VCaP (cell line): ENCODE measurements around the gene SLC1A2.

Experiments used
- H3K27ac ChIP-seq: fragments of 450-650 bp; 2 replicates; pipeline ENCODE4 v1.5.1; 2017
- TF ChIP-seq, protein P1 (sequence below): fragments of 450-650 bp; conservative IDR thresholded peaks from 2 replicates; pipeline ENCODE4 v1.5.1; 2017; ENCODE audit warnings: mild to moderate bottlenecking, moderate library complexity

The SLC1A2 gene

GRCh38 chr11:35347173-35347878 is 72.0 kb downstream of the SLC1A2 start:
- TF ChIP-seq, protein P1, sequence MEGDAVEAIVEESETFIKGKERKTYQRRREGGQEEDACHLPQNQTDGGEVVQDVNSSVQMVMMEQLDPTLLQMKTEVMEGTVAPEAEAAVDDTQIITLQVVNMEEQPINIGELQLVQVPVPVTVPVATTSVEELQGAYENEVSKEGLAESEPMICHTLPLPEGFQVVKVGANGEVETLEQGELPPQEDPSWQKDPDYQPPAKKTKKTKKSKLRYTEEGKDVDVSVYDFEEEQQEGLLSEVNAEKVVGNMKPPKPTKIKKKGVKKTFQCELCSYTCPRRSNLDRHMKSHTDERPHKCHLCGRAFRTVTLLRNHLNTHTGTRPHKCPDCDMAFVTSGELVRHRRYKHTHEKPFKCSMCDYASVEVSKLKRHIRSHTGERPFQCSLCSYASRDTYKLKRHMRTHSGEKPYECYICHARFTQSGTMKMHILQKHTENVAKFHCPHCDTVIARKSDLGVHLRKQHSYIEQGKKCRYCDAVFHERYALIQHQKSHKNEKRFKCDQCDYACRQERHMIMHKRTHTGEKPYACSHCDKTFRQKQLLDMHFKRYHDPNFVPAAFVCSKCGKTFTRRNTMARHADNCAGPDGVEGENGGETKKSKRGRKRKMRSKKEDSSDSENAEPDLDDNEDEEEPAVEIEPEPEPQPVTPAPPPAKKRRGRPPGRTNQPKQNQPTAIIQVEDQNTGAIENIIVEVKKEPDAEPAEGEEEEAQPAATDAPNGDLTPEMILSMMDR = no peak
- H3K27ac ChIP-seq = no peak overlapping the region

DNA sequence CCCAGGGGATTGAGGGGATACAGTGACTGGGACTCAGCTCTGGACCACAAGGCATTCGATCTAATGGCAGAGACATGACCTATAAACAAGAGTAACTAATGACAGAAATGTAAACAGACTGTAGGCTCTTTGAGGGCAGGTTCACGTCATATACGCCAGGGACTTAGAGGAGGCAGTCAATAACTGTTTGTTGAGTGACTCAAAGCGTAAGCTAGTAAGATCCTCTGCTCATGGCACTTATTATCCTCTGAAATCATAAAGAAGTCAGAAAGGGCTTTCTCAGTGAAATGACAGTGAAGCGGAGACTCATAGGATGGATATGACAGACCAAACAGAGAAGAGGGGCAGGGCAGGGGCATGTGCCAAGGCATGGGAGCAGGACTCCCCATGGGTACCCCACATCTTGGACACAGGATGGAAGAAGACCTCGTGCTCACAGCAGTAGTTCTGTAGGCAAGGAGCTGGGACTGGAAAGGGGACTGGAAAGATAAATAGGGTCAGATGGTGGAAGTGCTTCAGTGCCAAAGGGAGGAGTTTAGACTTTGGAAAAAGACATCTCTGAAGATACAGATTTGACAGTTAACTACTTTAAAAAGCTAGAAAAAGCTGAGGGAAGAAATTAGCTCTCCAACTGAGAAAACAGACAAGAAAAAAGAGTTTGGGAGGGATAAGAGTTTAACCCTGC is 72.7 kb downstream of the SLC1A2 start:
- TF ChIP-seq, protein P1 = no peak
- H3K27ac ChIP-seq = no peak overlapping the region

GRCh38 chr11:35344681-35345574 is 74.4 kb downstream of the SLC1A2 start:
- no peak overlapping the region for H3K27ac ChIP-seq
- TF ChIP-seq, protein P1 = no peak

- H3K27ac ChIP-seq = no peak overlapping the region
- TF ChIP-seq, protein P1 = no peak
Observed at GRCh38 chr11:35343033-35343598, 76.2 kb downstream of the SLC1A2 start.

DNA sequence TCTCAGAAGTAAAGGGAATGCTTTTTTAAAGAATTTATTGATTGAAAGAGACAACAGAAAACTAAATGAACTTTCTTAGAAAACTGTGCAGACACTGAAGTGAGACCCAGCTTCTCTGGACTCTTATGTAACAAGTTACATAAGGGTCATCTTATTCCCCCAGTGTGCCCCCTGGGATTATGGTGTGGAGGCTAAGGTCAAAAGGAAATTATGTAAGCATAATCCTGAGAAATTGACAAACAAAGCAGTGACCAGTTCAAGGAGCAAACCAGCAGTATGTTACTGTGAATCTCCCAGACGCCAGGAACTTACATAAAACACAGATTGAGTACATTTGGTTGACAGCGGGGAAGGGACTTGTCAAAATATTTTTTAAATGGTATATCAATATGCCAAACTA is 78.6 kb downstream of the SLC1A2 start:
- TF ChIP-seq, protein P1 = no peak
- no peak overlapping the region for H3K27ac ChIP-seq

DNA sequence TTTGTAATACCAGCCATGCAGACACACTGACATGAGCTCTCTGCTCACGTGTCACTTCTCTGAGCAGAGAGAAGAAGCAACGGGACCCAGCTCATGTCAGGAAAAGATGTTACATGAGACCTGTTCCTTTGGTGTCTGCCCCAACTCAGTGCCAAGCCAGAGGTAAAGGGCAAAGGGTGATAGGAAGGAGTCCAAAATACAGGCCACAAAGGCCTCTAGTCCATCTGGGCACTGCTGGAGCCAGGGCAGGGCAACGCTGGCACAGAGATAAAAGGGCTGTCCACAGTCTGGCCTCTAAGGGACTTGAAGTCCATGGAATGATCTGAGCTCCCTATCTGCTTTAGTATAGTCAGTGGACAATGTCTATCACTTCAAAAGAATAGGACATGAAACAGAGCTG is 79.3 kb downstream of the SLC1A2 start:
- no peak overlapping the region for H3K27ac ChIP-seq
- TF ChIP-seq, protein P1 = no peak

DNA sequence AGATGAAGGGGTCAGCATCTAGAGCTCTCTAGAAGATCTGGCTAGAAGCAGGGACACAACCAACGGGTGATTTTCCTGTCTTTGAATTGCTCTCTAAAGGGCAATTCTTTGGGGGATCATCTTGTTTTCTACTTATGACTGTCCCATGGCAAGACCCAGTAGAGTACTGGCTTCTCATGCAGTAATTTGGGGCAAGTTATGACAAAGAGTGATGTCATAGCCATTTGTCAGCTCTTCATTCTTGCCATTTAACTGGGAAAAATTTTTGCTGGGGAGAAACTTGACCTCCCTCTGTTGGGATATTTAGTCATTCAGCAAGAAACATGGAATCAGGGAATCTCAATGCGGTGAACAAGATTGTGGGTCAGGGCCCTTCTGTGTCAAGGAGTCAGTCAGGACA is 80.4 kb downstream of the SLC1A2 start:
- no peak overlapping the region for H3K27ac ChIP-seq
- TF ChIP-seq, protein P1 = no peak
